Bronchial epithelial cell (primary cell): ENCODE data around the gene SMYD3. TPM values are rescaled to one million over a fixed set of nuclear protein-coding genes. Genes with fewer than 3 reads are reported as not detected.

ENCODE experiments used
- DNase-seq: peaks from one replicate; pipeline ENCODE4 v3.0.0-alpha.2; 2010; ENCODE audit warnings: low read depth
- FAIRE-seq: peaks from 2 replicates; lab custom pipeline; 2011; peaks lifted over from hg19 to GRCh38; lab: Jason Lieb, UNC
- H3K27me3 ChIP-seq: 2 replicates; pipeline ENCODE4 v1.5.1; 2011; ENCODE audit warnings: low read length; ENCODE audit not compliant: control insufficient read depth, insufficient read depth
- H3K36me3 ChIP-seq: 2 replicates; pipeline ENCODE4 v1.5.1; 2011; ENCODE audit warnings: low read length; ENCODE audit not compliant: control insufficient read depth, insufficient read depth
- H3K4me3 ChIP-seq: 2 replicates; pipeline ENCODE4 v1.5.1; 2011; ENCODE audit warnings: mild to moderate bottlenecking, low read depth, low read length, control low read depth
- total RNA-seq: library from RNA; depleted of rRNA; stranded (reverse); fragments of >200 nt; gene quantifications from 2 replicates; pipeline ENCODE4 v1.2.1, GENCODE V29; 2014
- TF ChIP-seq, protein P1 (sequence below): IDR thresholded peaks from 2 replicates; pipeline ENCODE4 v1.5.1; 2011; ENCODE audit warnings: mild to moderate bottlenecking, moderate library complexity, low read length, control low read depth, inconsistent platforms; ENCODE audit not compliant: insufficient read depth, severe bottlenecking

SMYD3 gene
- total RNA-seq, 1 donor from 2014 or later = 17.4 TPM

DNA sequence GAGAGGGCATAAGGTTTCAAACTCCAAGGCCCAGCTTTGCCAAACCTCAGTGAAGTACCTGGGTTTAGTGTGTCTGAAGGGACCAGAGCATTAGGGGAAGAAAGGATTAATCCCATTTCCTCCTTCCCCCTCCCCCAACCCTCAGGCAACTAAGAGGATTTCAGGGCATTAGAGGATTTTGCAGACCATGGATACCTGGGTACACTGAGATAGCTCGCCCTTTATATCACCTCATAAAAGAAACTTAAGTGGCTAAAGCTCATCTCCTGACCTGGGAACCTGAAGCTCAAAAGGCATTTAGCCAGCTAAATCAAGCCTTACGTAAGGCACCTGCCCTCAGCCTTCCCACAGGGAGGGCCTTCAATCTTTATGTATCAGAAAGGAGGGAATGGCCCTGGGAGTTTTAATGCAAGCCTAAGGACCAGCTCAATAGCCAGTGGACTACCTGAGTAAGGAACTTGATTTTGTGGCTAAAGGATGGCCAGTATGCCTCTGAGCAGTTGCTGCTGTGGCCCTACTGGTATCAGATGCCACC lies 26.4 kb upstream of the SMYD3 start:
- no peaks in the 10 kb centered on the region for H3K36me3 ChIP-seq
- no peaks in the 10 kb centered on the region for H3K27me3 ChIP-seq
- DNase-seq (no peak), FAIRE-seq (no peak)
- H3K4me3 ChIP-seq = no peak overlapping the region
- TF ChIP-seq, protein P1, sequence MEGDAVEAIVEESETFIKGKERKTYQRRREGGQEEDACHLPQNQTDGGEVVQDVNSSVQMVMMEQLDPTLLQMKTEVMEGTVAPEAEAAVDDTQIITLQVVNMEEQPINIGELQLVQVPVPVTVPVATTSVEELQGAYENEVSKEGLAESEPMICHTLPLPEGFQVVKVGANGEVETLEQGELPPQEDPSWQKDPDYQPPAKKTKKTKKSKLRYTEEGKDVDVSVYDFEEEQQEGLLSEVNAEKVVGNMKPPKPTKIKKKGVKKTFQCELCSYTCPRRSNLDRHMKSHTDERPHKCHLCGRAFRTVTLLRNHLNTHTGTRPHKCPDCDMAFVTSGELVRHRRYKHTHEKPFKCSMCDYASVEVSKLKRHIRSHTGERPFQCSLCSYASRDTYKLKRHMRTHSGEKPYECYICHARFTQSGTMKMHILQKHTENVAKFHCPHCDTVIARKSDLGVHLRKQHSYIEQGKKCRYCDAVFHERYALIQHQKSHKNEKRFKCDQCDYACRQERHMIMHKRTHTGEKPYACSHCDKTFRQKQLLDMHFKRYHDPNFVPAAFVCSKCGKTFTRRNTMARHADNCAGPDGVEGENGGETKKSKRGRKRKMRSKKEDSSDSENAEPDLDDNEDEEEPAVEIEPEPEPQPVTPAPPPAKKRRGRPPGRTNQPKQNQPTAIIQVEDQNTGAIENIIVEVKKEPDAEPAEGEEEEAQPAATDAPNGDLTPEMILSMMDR = no peak

DNA sequence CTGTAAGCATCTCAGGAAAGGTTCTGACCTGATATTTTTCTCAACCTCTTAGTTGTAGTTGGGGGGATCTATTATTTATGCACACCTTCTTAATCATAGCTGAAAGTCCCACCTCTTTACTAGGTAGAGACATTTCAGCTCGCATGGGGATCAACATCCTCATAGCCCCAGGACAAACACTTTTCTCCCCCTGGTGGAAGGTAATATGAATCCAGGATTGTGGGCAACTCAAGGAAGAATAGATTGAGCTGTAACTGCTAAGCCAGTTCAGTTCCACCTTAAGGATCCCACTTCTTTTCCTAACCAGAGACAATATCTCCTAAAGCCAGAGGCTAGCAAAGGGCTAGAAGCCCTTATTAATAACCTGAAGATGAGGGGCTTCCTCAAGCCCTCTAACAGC lies 25.4 kb upstream of the SMYD3 start:
- no peak for FAIRE-seq
- TF ChIP-seq, protein P1 = no peak
- no peak overlapping the region for H3K4me3 ChIP-seq
- no peak for DNase-seq
- H3K36me3 ChIP-seq = no peaks in the 10 kb centered on the region
- no peaks in the 10 kb centered on the region for H3K27me3 ChIP-seq

DNA sequence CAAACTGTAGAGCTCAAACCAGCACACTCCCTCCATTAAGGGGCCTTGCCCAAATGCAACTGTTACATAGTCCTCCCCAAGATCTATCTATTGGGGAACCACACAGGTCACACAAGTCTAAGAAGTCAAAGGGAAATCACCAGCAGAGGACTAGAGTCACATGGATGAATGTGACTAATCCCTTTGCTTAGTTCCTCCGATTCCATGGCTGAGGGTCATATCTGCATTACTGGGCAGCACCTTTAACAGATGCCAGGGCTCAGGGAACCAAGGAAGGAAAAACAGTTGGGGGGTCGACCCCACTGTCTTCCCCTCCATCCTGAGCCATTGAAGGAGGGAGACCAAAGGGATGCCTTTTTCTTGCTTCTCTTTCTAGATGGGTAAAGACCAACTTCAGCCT lies 23.4 kb upstream of the SMYD3 start:
- FAIRE-seq (no peak), DNase-seq (no peak)
- TF ChIP-seq, protein P1 = no peak
- Histone ChIP-seq H3K27me3 (no peaks in the 10 kb centered on the region), H3K4me3 (no peak overlapping the region), H3K36me3 (no peaks in the 10 kb centered on the region)

DNA sequence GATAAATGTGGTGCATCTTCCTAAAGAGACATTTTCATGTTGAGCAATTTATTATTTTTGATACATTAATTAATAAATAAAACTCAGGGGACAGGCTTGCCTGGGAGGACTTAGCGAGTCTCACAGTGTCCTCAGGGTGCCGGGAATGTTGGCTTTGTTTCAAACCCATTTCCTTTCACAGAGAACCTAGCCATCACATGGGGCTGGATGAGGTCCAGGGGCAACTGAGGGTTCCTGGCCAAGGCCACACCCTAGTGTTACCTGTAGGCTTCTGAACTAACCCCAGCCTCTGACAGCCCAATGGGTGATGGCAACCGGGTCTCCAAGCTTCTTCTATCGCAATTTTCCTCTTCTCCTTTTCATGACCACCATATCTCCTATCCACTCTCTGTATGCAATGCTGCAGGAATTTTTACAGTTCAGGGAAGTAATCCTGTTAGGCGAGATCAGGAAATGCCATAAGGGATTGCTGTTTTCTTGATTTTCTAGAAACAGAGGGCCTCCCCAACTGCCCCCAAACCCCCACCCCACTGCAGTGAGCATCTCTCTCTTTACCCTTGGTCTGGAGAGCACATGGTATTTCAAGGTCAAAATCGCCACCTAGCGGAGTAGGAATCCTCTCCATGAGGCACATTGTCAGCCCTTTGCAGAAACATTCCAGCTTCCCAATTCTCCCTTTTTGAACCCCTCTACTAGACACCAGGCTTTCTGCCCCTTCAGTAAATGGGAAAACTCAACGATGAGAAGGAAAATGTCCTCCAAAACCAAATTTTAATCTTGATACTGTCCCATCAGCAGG lies 22.1 kb upstream of the SMYD3 start:
- H3K4me3 ChIP-seq = no peak overlapping the region
- no peaks in the 10 kb centered on the region for H3K27me3 ChIP-seq
- no peaks in the 10 kb centered on the region for H3K36me3 ChIP-seq
- TF ChIP-seq, protein P1 = no peak
- DNase-seq (peak; percentile 26), FAIRE-seq (no peak)

DNA sequence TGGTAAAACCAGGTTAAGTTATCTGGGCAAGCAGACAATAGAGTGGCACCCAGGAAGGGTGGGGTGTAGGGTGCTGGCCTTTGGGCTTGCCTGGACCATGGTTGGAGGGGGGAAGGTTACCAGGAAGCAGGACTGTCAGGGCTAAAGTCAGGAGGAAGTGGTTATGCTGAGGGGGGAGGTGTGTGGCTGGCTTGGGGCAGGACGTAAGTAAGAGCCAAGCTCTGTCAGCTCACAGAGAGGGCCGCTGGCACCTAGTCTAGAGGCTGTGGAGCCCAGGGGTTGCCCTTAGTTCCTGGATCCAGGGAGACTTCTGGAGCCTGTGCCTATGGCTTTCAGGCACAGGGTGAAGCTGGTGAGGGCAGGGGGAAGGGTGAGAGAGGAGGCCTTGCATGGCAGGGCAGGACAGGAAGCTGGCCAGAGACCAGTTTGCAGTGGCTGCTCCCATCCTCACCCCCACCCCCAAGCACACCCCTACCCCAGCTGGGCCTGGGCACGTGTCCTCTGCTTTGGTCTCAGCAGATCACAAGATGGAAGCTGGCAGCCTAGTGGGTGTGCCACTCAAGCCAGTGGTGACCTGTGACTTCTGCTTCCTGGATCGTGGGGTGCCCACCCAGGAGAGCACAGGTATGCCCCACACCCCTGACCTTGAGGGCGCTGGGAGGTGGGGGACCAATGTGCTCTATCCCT lies 20.5 kb upstream of the SMYD3 start:
- no peaks in the 10 kb centered on the region for H3K36me3 ChIP-seq
- no peak overlapping the region for H3K4me3 ChIP-seq
- H3K27me3 ChIP-seq = no peaks in the 10 kb centered on the region
- FAIRE-seq (no peak), DNase-seq (peak; percentile 7)
- TF ChIP-seq, protein P1 = no peak
